OCI-LY3 (cell line): ENCODE data around the gene FBXO41.

ENCODE experiments used
- CTCF ChIP-seq: fragments of 200-600, 300-600 bp; sonication (generic); IDR thresholded peaks from 2 replicates; pipeline ENCODE4 v1.5.1; 2014; ENCODE audit warnings: antibody characterized with exemption, low read length, low read depth
- EZH2phosphoT487 ChIP-seq: fragments of 200-600 bp; shearing (Covaris generic); IDR thresholded peaks from 2 replicates; pipeline ENCODE4 v1.6.1; 2018; ENCODE audit warnings: antibody characterized with exemption, mixed run types, low read depth

- TF ChIP-seq CTCF (no peak), EZH2phosphoT487 (no peak)
Measured at GRCh38 chr2:73250872-73251846, 33.1 kb downstream of the FBXO41 start.
